ENCODE measurements around the gene ATOX1. TPM values are rescaled to one million over a fixed set of nuclear protein-coding genes. Genes with fewer than 3 reads are reported as not detected.

ATOX1 gene
- polyA plus RNA-seq, 1 of the 3 experiments (the other 2 are of a cell fraction) = 497 TPM

DNA sequence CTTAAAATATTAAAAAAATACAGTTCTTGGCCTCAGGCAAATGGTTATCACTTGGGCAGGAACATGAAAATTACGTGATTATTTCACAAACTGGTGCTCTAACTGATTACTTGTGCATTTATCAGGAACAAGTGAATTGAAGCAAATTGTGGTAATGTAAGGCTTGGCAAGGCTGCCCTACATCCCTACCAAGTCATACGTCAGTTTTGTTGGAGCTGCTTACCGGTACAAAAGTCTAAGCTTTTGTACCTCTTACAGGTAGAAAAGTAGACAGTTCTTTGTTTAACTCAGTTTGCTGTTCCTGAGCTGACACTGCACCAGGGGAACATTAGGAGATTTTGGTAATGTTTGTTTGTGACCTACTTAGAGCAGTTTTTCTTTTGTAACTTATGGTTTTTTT is 15.5 kb upstream of the ATOX1 start:
- Histone ChIP-seq H3K27ac (ENCODE audit: low read depth in 2 of 2, low read length in 1 of 2) (peak overlapping the region; percentile 80 to 94; a peak in 3 of 4 replicates), H3K9me2 (no peaks in the 10 kb centered on the region), H4K20me1 (ENCODE audit: insufficient read depth) (peaks cover 68% of the 10 kb centered on the region), H2AFZ (ENCODE audit: low read depth) (no peak overlapping the region), H3K9ac (peak overlapping the region; percentile 92; the same call in 1 of the 2 replicates), H3K79me2 (ENCODE audit: insufficient read depth) (peaks cover 75% of the 10 kb centered on the region), H3K4me1 (ENCODE audit: control insufficient read depth in 1 of 2, insufficient read depth in 2 of 2, low read depth in 1 of 2, low read length in 1 of 2) (peaks cover 22 to 31% of the 10 kb centered on the region in 2 experiments; a peak in 3 of 4 replicates), H3K4me3 (ENCODE audit: low read depth in 2 of 2, low read length in 1 of 2) (peak overlapping the region; percentile 77 to 92), H3F3A (replicated peaks; ENCODE audit: insufficient read depth) (no peaks in the 10 kb centered on the region), H3K27me3 (ENCODE audit: insufficient read depth) (no peaks in the 10 kb centered on the region), H3K4me2 (peak overlapping the region; percentile 91), H3K9me3 (no peaks in the 10 kb centered on the region), H3K36me3 (replicated peaks in 1 of 2; ENCODE audit: control insufficient read depth in 1 of 2, insufficient read depth in 2 of 2, low read length in 1 of 2) (peaks cover 20% of the 10 kb centered on the region in 2 experiments)
- ChIA-PET CTCF (interaction anchor here (1.3 to 1.6 kb wide), 2 partner anchors 115 to 122 kb away, joined by 4 to 8 read pairs; no protein-coding TSS in a partner anchor), POLR2A (no interaction called here)
- no peak for DNase-seq
- TF ChIP-seq CHD2 (IDR thresholded peaks at IDR 0.05; ENCODE audit: low read length, partially characterized antibody) (peak; percentile 22), NRF1 (IDR thresholded peaks at IDR 0.05; ENCODE audit: low read depth, low read length) (no peak), SMC3 (IDR thresholded peaks at IDR 0.05; ENCODE audit: low read depth, low read length) (no peak), FOXJ3 (CRISPR knock-in tag; IDR thresholded peaks at IDR 0.05) (no peak), MEF2A (IDR thresholded peaks at IDR 0.05; ENCODE audit: borderline replicate concordance, low read depth) (no peak), GATA2 (CRISPR knock-in tag; IDR thresholded peaks at IDR 0.05) (peak; percentile 36; the same call in 1 of the 2 replicates), NFIC (IDR thresholded peaks at IDR 0.05; ENCODE audit: borderline replicate concordance) (no peak)
- TF ChIP-seq, protein P1, sequence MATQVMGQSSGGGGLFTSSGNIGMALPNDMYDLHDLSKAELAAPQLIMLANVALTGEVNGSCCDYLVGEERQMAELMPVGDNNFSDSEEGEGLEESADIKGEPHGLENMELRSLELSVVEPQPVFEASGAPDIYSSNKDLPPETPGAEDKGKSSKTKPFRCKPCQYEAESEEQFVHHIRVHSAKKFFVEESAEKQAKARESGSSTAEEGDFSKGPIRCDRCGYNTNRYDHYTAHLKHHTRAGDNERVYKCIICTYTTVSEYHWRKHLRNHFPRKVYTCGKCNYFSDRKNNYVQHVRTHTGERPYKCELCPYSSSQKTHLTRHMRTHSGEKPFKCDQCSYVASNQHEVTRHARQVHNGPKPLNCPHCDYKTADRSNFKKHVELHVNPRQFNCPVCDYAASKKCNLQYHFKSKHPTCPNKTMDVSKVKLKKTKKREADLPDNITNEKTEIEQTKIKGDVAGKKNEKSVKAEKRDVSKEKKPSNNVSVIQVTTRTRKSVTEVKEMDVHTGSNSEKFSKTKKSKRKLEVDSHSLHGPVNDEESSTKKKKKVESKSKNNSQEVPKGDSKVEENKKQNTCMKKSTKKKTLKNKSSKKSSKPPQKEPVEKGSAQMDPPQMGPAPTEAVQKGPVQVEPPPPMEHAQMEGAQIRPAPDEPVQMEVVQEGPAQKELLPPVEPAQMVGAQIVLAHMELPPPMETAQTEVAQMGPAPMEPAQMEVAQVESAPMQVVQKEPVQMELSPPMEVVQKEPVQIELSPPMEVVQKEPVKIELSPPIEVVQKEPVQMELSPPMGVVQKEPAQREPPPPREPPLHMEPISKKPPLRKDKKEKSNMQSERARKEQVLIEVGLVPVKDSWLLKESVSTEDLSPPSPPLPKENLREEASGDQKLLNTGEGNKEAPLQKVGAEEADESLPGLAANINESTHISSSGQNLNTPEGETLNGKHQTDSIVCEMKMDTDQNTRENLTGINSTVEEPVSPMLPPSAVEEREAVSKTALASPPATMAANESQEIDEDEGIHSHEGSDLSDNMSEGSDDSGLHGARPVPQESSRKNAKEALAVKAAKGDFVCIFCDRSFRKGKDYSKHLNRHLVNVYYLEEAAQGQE (IDR thresholded peaks at IDR 0.05; ENCODE audit: low read depth, low read length) = no peak
- 0% methylated on average over 3 of the region's 3 CpGs for WGBS (ENCODE audit: low lambda C conversion rate)

GRCh38 chr5:151772846-151773561 is 14.6 kb upstream of the ATOX1 start:
- Histone ChIP-seq H3K27ac (ENCODE audit: low read depth in 2 of 2, low read length in 1 of 2) (peak overlapping the region; percentile 80 to 94), H3K36me3 (replicated peaks in 1 of 2; ENCODE audit: control insufficient read depth in 1 of 2, insufficient read depth in 2 of 2, low read length in 1 of 2) (peaks cover 15 to 20% of the 10 kb centered on the region in 2 experiments), H3K27me3 (ENCODE audit: insufficient read depth) (no peaks in the 10 kb centered on the region), H3K79me2 (ENCODE audit: insufficient read depth) (peaks cover 66% of the 10 kb centered on the region), H3K4me3 (ENCODE audit: low read depth in 2 of 2, low read length in 1 of 2) (peak overlapping the region; percentile 77 to 92), H3F3A (replicated peaks; ENCODE audit: insufficient read depth) (no peaks in the 10 kb centered on the region), H3K9me3 (no peaks in the 10 kb centered on the region), H3K4me2 (peak overlapping the region; percentile 91), H3K9me2 (no peaks in the 10 kb centered on the region), H4K20me1 (ENCODE audit: insufficient read depth) (peaks cover 59% of the 10 kb centered on the region), H3K9ac (peak overlapping the region; percentile 92), H2AFZ (ENCODE audit: low read depth) (no peak overlapping the region), H3K4me1 (ENCODE audit: control insufficient read depth in 1 of 2, insufficient read depth in 2 of 2, low read depth in 1 of 2, low read length in 1 of 2) (peaks cover 22 to 31% of the 10 kb centered on the region in 2 experiments; a peak in 3 of 4 replicates)
- ChIA-PET POLR2A (interaction anchor here (0.6 to 1.2 kb wide), 3 partner anchors 14 to 86 kb away, joined by 3 read pairs; partner anchors contain the start of gene SPARC), CTCF (interaction anchor here (1.6 to 3.0 kb wide), 2 partner anchors 33 to 114 kb away, joined by 8 to 19 read pairs; no protein-coding TSS in a partner anchor)
- TF ChIP-seq FOSL2 (IDR thresholded peaks at IDR 0.05; ENCODE audit: borderline replicate concordance, low read depth) (0 out of 2 replicates have a peak, but pooled peaks have one; percentile 4), GABPA (IDR thresholded peaks at IDR 0.05; ENCODE audit: low read depth) (no peak), MXI1 (IDR thresholded peaks at IDR 0.05; ENCODE audit: low read depth, low read length) (peak; percentile 28; the same call in 1 of the 2 replicates), MAX (IDR thresholded peaks at IDR 0.05; ENCODE audit: low read depth) (peak; percentile 2; the same call in 1 of the 2 replicates), JUND (IDR thresholded peaks at IDR 0.05) (no peak), RXRA (IDR thresholded peaks at IDR 0.05; ENCODE audit: borderline replicate concordance, low read depth) (no peak), CHD2 (IDR thresholded peaks at IDR 0.05; ENCODE audit: low read length, partially characterized antibody) (no peak), TAF1 (IDR thresholded peaks at IDR 0.05; ENCODE audit: borderline replicate concordance, low read depth, low read length) (no peak), EZH2phosphoT487 (IDR thresholded peaks at IDR 0.05; ENCODE audit: borderline replicate concordance, low read depth) (no peak)
- 1% methylated on average over 18 of the region's 18 CpGs for WGBS (ENCODE audit: low lambda C conversion rate)
- DNase-seq = no peak

Measured in SK-N-SH (cell line).